Smooth muscle cell (in vitro differentiated cells): Measurements from ENCODE around the gene DNAJB12. TPM values are rescaled to one million over a fixed set of nuclear protein-coding genes. Genes with fewer than 3 reads are reported as not detected.

ENCODE experiments used
- DNase-seq: peaks from one replicate; lab custom pipeline; 2025; ENCODE audit not compliant: unreplicated experiment; lab: John Stamatoyannopoulos, UW
- H2AFZ ChIP-seq: fragments of 200-600 bp; sonication (generic); 2 replicates; pipeline ENCODE4 v1.6.0; 2016; ENCODE audit warnings: antibody characterized with exemption, low read depth, mild to moderate bottlenecking
- H3F3A ChIP-seq: fragments of 200-600 bp; sonication (generic); 2 replicates; pipeline ENCODE4 v1.6.0; 2017; ENCODE audit warnings: antibody characterized with exemption, low read depth
- H3K27ac ChIP-seq: fragments of 200-600 bp; sonication (generic); 2 replicates; pipeline ENCODE4 v1.5.1; 2016; ENCODE audit warnings: low read depth, mild to moderate bottlenecking
- H3K27me3 ChIP-seq: fragments of 200-600 bp; sonication (generic); 2 replicates; pipeline ENCODE4 v1.6.1; 2016; ENCODE audit warnings: low read depth, mild to moderate bottlenecking
- H3K36me3 ChIP-seq: fragments of 200-600 bp; sonication (generic); 2 replicates; pipeline ENCODE4 v1.5.1; 2016; ENCODE audit warnings: low read depth
- H3K4me1 ChIP-seq: fragments of 200-600 bp; sonication (generic); 2 replicates; pipeline ENCODE4 v1.5.1; 2016; ENCODE audit warnings: low read depth
- H3K4me2 ChIP-seq: fragments of 200-600 bp; sonication (generic); 2 replicates; pipeline ENCODE4 v1.6.0; 2016; ENCODE audit warnings: mild to moderate bottlenecking
- H3K4me3 ChIP-seq: fragments of 200-600 bp; sonication (generic); 2 replicates; pipeline ENCODE4 v1.5.1; 2016; ENCODE audit warnings: mild to moderate bottlenecking
- H3K79me2 ChIP-seq: fragments of 200-600 bp; sonication (generic); 2 replicates; pipeline ENCODE4 v1.6.0; 2016; ENCODE audit warnings: low read depth, mild to moderate bottlenecking
- H3K9ac ChIP-seq: fragments of 200-600 bp; sonication (generic); 2 replicates; pipeline ENCODE4 v1.6.0; 2016; ENCODE audit warnings: low read depth
- H3K9me3 ChIP-seq: fragments of 200-600 bp; sonication (generic); replicated peaks from 2 replicates; pipeline ENCODE4 v1.5.1; 2016; ENCODE audit warnings: low read depth
- H4K20me1 ChIP-seq: fragments of 200-600 bp; sonication (generic); 2 replicates; pipeline ENCODE4 v1.6.0; 2016; ENCODE audit warnings: low read depth
- WGBS: methylation state at CpG from one replicate; pipeline ENCODE4 v1.1.7; 2016; ENCODE audit warnings: low lambda C conversion rate; 5-methylcytosine and 5-hydroxymethylcytosine counted together
- polyA plus RNA-seq: library from polyadenylated mRNA; unstranded; fragments of >200 nt; fragmentation: Nextera tagmentation; extraction: Ambion mirVana; gene quantifications from 2 replicates; pipeline ENCODE4 v1.2.1, GENCODE V29; 2016
- total RNA-seq: library from RNA; depleted of rRNA; stranded (reverse); fragments of >200 nt; gene quantifications from 2 replicates; pipeline ENCODE4 v1.2.3, GENCODE V29; 2014
- TF ChIP-seq, protein P1 (sequence below): fragments of 200-600 bp; sonication (generic); IDR thresholded peaks from 2 replicates; pipeline ENCODE4 v1.5.1; 2017; ENCODE audit warnings: borderline replicate concordance, mild to moderate bottlenecking, antibody characterized with exemption; ENCODE audit not compliant: insufficient read depth, poor library complexity, severe bottlenecking

DNAJB12 gene
- total and polyA plus RNA-seq, 2 experiments from 2014 or later: 12.5 to 24.5 TPM

DNA sequence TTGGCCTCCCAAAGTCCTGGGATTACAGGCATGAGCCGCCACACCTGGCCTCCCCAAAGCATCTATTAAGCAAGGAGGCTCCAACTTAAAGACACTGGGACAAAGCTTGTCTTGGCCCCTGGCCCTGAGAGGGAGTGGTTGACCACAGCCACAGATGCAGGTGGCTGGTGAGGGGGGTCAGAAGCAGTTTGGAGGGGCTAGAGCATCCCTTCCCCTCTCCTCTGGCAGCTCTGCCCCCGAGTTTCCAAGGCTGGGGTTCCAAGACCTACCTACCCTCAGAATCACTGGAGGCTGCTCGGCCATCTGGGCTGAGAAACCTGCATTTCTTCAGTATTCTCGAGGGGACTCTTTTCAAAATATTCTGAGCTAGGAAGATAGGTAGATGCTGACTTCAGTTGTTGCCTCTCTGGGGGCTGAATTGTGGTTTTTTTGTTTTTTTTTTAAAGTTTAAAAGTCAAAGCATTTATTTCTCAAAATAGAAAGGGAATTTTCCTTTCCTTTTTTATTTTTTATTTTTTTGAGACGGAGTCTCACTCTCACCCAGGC, 48.4 kb downstream of the DNAJB12 start:
- Histone ChIP-seq H3K4me3 (no peak overlapping the region), H3K27me3 (no peaks in the 10 kb centered on the region), H3F3A (no peaks in the 10 kb centered on the region), H3K4me2 (no peak overlapping the region), H3K79me2 (no peaks in the 10 kb centered on the region), H2AFZ (no peak overlapping the region), H3K9me3 (no peaks in the 10 kb centered on the region), H3K36me3 (no peaks in the 10 kb centered on the region), H3K4me1 (no peaks in the 10 kb centered on the region), H3K27ac (no peak overlapping the region), H3K9ac (no peak overlapping the region), H4K20me1 (no peaks in the 10 kb centered on the region)
- no peak for DNase-seq
- TF ChIP-seq, protein P1, sequence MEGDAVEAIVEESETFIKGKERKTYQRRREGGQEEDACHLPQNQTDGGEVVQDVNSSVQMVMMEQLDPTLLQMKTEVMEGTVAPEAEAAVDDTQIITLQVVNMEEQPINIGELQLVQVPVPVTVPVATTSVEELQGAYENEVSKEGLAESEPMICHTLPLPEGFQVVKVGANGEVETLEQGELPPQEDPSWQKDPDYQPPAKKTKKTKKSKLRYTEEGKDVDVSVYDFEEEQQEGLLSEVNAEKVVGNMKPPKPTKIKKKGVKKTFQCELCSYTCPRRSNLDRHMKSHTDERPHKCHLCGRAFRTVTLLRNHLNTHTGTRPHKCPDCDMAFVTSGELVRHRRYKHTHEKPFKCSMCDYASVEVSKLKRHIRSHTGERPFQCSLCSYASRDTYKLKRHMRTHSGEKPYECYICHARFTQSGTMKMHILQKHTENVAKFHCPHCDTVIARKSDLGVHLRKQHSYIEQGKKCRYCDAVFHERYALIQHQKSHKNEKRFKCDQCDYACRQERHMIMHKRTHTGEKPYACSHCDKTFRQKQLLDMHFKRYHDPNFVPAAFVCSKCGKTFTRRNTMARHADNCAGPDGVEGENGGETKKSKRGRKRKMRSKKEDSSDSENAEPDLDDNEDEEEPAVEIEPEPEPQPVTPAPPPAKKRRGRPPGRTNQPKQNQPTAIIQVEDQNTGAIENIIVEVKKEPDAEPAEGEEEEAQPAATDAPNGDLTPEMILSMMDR: no peak
- WGBS: 92% methylated on average over 5 of the region's 5 CpGs

DNA sequence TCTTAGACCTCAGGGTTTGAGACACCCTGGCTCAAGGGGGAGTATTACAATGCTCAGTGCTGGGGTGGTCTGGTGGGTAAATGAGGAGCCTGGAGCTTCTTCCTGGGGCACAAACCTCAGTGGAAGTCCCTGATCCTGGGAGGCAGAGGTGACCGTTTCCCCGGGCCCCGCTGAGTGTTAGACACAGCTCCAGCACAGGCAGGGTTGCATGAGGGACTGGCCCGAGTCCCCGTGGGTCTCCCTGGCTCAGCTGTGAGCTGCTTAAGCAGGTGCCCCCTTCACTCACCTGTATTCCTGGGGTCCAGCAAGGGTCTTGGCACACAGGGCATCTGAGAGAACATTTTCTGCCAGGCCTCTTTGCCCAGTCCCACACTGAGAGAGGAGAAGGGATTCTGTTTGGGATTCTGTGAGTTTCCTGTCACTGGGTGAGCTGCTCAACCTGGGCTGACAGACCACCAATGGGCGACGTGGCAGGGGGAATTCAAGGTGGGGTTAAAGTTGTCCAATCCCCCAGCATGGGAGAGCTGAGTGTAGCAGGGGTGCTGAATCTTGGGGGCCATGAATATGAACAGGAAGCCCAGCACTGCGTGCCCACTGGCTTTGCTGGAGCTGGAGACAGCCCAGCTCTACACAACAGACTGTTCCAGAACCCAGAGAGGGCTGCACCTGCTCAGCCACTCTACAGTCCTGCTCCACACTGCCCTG, 51.1 kb downstream of the DNAJB12 start:
- Histone ChIP-seq H3K9ac (no peak overlapping the region), H3K27me3 (no peaks in the 10 kb centered on the region), H3F3A (no peaks in the 10 kb centered on the region), H3K4me3 (no peak overlapping the region), H3K4me1 (peaks cover under 1% of the 10 kb centered on the region), H3K9me3 (no peaks in the 10 kb centered on the region), H3K79me2 (no peaks in the 10 kb centered on the region), H3K36me3 (no peaks in the 10 kb centered on the region), H2AFZ (no peak overlapping the region), H3K4me2 (no peak overlapping the region), H4K20me1 (no peaks in the 10 kb centered on the region), H3K27ac (no peak overlapping the region)
- 97% methylated on average over 8 of the region's 8 CpGs for WGBS
- no peak for DNase-seq
- TF ChIP-seq, protein P1: no peak

DNA sequence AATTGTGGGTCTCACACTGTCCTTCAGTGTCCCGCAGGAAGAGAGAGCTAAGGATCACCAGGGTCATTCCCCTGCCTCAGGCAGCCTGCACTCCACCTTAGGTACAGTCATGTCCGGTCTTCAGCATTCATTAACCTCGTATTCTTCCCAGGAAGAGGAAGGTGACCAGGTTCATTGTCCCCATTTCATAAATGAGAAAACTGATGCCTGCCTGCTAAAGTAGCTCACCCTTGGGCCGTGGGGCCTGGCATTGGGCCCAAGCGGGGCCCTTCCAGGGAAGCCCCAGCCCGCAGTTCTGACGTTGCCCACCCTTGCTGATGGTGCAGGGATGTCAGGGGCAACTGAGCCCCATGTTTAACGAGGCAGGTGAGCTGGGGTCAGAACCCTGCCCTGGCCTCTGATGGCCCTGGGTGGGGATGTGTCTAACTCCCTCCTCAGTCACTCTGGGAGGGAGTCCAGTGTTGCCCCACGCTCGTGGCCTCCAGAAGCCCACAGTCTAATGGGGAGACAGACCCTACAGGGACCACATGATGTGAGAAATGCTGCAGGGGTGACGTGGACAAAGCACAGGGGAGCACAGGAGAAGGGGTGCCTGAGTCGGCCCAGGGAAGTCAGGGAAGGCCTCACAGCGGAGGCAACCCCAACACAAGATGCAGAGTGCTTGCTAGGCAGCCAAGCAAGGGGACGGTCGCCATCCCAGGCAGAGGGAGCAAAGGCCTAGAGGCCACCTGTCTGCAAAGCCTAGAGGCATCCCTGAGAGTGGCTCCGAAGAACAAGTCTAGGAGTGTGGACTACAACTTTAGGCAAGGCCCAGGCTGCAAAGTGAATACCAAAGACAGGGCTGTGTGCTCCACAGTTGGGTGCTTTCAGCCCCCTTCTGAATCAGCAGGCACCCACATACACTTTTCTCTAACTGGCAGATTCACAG, 55.9 kb downstream of the DNAJB12 start:
- Histone ChIP-seq H3K27ac (peak overlapping the region; percentile 83), H3K27me3 (no peaks in the 10 kb centered on the region), H3K9ac (peak overlapping the region; percentile 71), H4K20me1 (no peaks in the 10 kb centered on the region), H2AFZ (no peak overlapping the region), H3K4me3 (no peak overlapping the region), H3K79me2 (no peaks in the 10 kb centered on the region), H3K4me1 (peaks cover 6% of the 10 kb centered on the region), H3K36me3 (no peaks in the 10 kb centered on the region), H3F3A (peaks cover 9% of the 10 kb centered on the region), H3K4me2 (peak overlapping the region; percentile 53), H3K9me3 (no peaks in the 10 kb centered on the region)
- whole genome bisulfite sequencing: 90% methylated on average over 16 of the region's 16 CpGs
- DNase-seq: no peak
- TF ChIP-seq, protein P1: no peak
